ENCODE measurements around the gene CIB2. TPM values are rescaled to one million over a fixed set of nuclear protein-coding genes. Genes with fewer than 3 reads are reported as not detected.

Gene CIB2
- polyA plus RNA-seq, 1 donor (not counting 4 experiments of a cell fraction or from before 2014, with no cell fraction given): 4.1 TPM

DNA sequence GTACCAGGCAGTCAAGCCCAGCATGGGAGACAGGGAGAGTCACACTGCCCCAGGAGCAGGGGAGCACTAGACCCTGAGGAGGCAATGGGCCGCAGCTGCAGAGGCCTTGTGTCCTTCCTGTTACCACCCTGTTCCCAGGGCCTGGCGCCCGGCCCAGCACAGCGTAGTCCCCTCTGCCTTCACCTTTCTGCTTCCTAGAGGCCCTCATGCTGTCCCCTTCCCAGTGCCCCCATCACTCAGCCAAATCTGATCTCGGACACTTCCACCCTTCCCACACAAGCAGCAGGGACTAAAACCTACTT, 46.8 kb downstream of the CIB2 start:
- H3K4me2 ChIP-seq (ENCODE audit: control insufficient read depth, extremely low read depth, insufficient read depth, low read depth, low read length): no peak overlapping the region
- no peak for TF ChIP-seq EZH2 (IDR thresholded peaks at IDR 0.05; ENCODE audit: low read length)
- TF ChIP-seq, protein P1, sequence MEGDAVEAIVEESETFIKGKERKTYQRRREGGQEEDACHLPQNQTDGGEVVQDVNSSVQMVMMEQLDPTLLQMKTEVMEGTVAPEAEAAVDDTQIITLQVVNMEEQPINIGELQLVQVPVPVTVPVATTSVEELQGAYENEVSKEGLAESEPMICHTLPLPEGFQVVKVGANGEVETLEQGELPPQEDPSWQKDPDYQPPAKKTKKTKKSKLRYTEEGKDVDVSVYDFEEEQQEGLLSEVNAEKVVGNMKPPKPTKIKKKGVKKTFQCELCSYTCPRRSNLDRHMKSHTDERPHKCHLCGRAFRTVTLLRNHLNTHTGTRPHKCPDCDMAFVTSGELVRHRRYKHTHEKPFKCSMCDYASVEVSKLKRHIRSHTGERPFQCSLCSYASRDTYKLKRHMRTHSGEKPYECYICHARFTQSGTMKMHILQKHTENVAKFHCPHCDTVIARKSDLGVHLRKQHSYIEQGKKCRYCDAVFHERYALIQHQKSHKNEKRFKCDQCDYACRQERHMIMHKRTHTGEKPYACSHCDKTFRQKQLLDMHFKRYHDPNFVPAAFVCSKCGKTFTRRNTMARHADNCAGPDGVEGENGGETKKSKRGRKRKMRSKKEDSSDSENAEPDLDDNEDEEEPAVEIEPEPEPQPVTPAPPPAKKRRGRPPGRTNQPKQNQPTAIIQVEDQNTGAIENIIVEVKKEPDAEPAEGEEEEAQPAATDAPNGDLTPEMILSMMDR (optimal IDR thresholded peaks at IDR 0.05 in 1 of 3, IDR thresholded peaks at IDR 0.05 in 1 of 3, conservative IDR thresholded peaks at IDR 0.05 in 1 of 3; ENCODE audit: extremely low read depth in 1 of 3, insufficient read depth in 2 of 3, low read length in 3 of 3): no peak
- H3K4me3 ChIP-seq (ENCODE audit: control insufficient read depth in 2 of 3, extremely low read depth in 1 of 3, insufficient read depth in 2 of 3, low read depth in 1 of 3, low read length in 3 of 3): no peak overlapping the region
- H3K9ac ChIP-seq (ENCODE audit: control insufficient read depth, extremely low read depth, insufficient read depth, low read length): no peak overlapping the region
- H2AFZ ChIP-seq (ENCODE audit: control insufficient read depth, low read length): no peak overlapping the region
- H3K79me2 ChIP-seq (ENCODE audit: control insufficient read depth, insufficient read depth, low read length): no peaks in the 10 kb centered on the region
- H3K9me3 ChIP-seq (ENCODE audit: control insufficient read depth, low read depth, low read length): no peaks in the 10 kb centered on the region
- no peak overlapping the region for H3K27ac ChIP-seq (ENCODE audit: control insufficient read depth, insufficient read depth, low read length)
- no peaks in the 10 kb centered on the region for H3K36me3 ChIP-seq (ENCODE audit: control insufficient read depth in 2 of 2, extremely low read depth in 1 of 2, insufficient read depth in 2 of 2, low read length in 2 of 2)
- FAIRE-seq (no peak), DNase-seq (ENCODE audit: low read depth, low spot score) (no peak)
- no peaks in the 10 kb centered on the region for H3K4me1 ChIP-seq (ENCODE audit: control insufficient read depth, extremely low read depth, insufficient read depth, low read length)
- H3K9me1 ChIP-seq (ENCODE audit: control insufficient read depth, extremely low read depth, insufficient read depth, low read length): no peaks in the 10 kb centered on the region
- H4K20me1 ChIP-seq (ENCODE audit: control insufficient read depth, extremely low read depth, insufficient read depth, low read length): no peaks in the 10 kb centered on the region
- dilution Hi-C loops (cut with MboI; ENCODE audit: extremely low pct_ligation_motif_present, low sequenced_read_pairs): no loop called here
- no peaks in the 10 kb centered on the region for H3K27me3 ChIP-seq (ENCODE audit: control insufficient read depth, extremely low read depth, insufficient read depth, low read length)

GRCh38 chr15:78083687-78084448, 47.4 kb downstream of the CIB2 start:
- no peaks in the 10 kb centered on the region for H3K9me3 ChIP-seq (ENCODE audit: control insufficient read depth, low read depth, low read length)
- H3K36me3 ChIP-seq (ENCODE audit: control insufficient read depth in 2 of 2, extremely low read depth in 1 of 2, insufficient read depth in 2 of 2, low read length in 2 of 2): no peaks in the 10 kb centered on the region
- FAIRE-seq: no peak
- H3K4me3 ChIP-seq (ENCODE audit: control insufficient read depth in 2 of 3, extremely low read depth in 1 of 3, insufficient read depth in 2 of 3, low read depth in 1 of 3, low read length in 3 of 3): no peak overlapping the region
- no peaks in the 10 kb centered on the region for H3K9me1 ChIP-seq (ENCODE audit: control insufficient read depth, extremely low read depth, insufficient read depth, low read length)
- DNase-seq (ENCODE audit: low read depth, low spot score): no peak
- H3K4me2 ChIP-seq (ENCODE audit: control insufficient read depth, extremely low read depth, insufficient read depth, low read depth, low read length): no peak overlapping the region
- no peaks in the 10 kb centered on the region for H3K27me3 ChIP-seq (ENCODE audit: control insufficient read depth, extremely low read depth, insufficient read depth, low read length)
- dilution Hi-C loops (cut with MboI; ENCODE audit: extremely low pct_ligation_motif_present, low sequenced_read_pairs): no loop called here
- H3K9ac ChIP-seq (ENCODE audit: control insufficient read depth, extremely low read depth, insufficient read depth, low read length): no peak overlapping the region
- H2AFZ ChIP-seq (ENCODE audit: control insufficient read depth, low read length): no peak overlapping the region
- no peak overlapping the region for H3K27ac ChIP-seq (ENCODE audit: control insufficient read depth, insufficient read depth, low read length)
- H4K20me1 ChIP-seq (ENCODE audit: control insufficient read depth, extremely low read depth, insufficient read depth, low read length): no peaks in the 10 kb centered on the region
- H3K79me2 ChIP-seq (ENCODE audit: control insufficient read depth, insufficient read depth, low read length): no peaks in the 10 kb centered on the region
- no peaks in the 10 kb centered on the region for H3K4me1 ChIP-seq (ENCODE audit: control insufficient read depth, extremely low read depth, insufficient read depth, low read length)
- TF ChIP-seq EZH2 (IDR thresholded peaks at IDR 0.05; ENCODE audit: low read length): no peak
- TF ChIP-seq, protein P1 (optimal IDR thresholded peaks at IDR 0.05 in 1 of 3, IDR thresholded peaks at IDR 0.05 in 1 of 3, conservative IDR thresholded peaks at IDR 0.05 in 1 of 3; ENCODE audit: extremely low read depth in 1 of 3, insufficient read depth in 2 of 3, low read length in 3 of 3): no peak

All from keratinocyte (primary cell).